GM23248 (cell line): ENCODE results near the gene TMEM130. TPM values are rescaled to one million over a fixed set of nuclear protein-coding genes. Genes with fewer than 3 reads are reported as not detected.

Experiments
- DNase-seq: peaks from one replicate; pipeline ENCODE4 v3.0.0-alpha.2; 2015
- H2AFZ ChIP-seq: fragments of 200-600 bp; sonication (generic); 2 replicates; pipeline ENCODE4 v1.6.1; 2016; ENCODE audit warnings: antibody characterized with exemption
- H3F3A ChIP-seq: fragments of 200-600 bp; sonication (generic); 2 replicates; pipeline ENCODE4 v1.6.1; 2016; ENCODE audit warnings: mild to moderate bottlenecking, antibody characterized with exemption, mixed run types; ENCODE audit not compliant: insufficient read depth
- H3K27ac ChIP-seq: fragments of 200-600 bp; sonication (generic); 2 replicates; pipeline ENCODE4 v1.5.1; 2016; ENCODE audit warnings: mild to moderate bottlenecking
- H3K27me3 ChIP-seq: fragments of 200-600 bp; sonication (generic); replicated peaks from 2 replicates; pipeline ENCODE4 v1.6.1; 2016; ENCODE audit warnings: mild to moderate bottlenecking; ENCODE audit not compliant: insufficient read depth
- H3K36me3 ChIP-seq: fragments of 200-600 bp; sonication (generic); 2 replicates; pipeline ENCODE4 v1.6.1; 2016; ENCODE audit warnings: low read depth, mild to moderate bottlenecking
- H3K4me1 ChIP-seq: fragments of 200-600 bp; sonication (generic); 2 replicates; pipeline ENCODE4 v1.6.1; 2016; ENCODE audit warnings: mild to moderate bottlenecking; ENCODE audit not compliant: insufficient read depth
- H3K4me2 ChIP-seq: fragments of 200-600 bp; sonication (generic); one replicate; pipeline ENCODE4 v1.6.1; 2016; ENCODE audit warnings: mild to moderate bottlenecking; ENCODE audit not compliant: unreplicated experiment
- H3K4me3 ChIP-seq: fragments of 200-600 bp; sonication (generic); 2 replicates; pipeline ENCODE4 v1.5.1; 2016; ENCODE audit warnings: mild to moderate bottlenecking
- H3K79me2 ChIP-seq: fragments of 200-600 bp; sonication (generic); 2 replicates; pipeline ENCODE4 v1.6.1; 2016; ENCODE audit warnings: mild to moderate bottlenecking; ENCODE audit not compliant: insufficient read depth
- H3K9ac ChIP-seq: fragments of 200-600 bp; sonication (generic); 2 replicates; pipeline ENCODE4 v1.6.1; 2016; ENCODE audit warnings: mild to moderate bottlenecking
- H3K9me2 ChIP-seq: fragments of 200-600 bp; sonication (generic); 2 replicates; pipeline ENCODE4 v1.6.1; 2016; ENCODE audit warnings: mixed run types, mild to moderate bottlenecking, moderate library complexity; ENCODE audit not compliant: insufficient read depth
- H3K9me3 ChIP-seq: fragments of 200-600 bp; sonication (generic); one replicate; pipeline ENCODE4 v1.6.1; 2017; ENCODE audit warnings: low read depth
- H4K20me1 ChIP-seq: fragments of 200-600 bp; sonication (generic); 2 replicates; pipeline ENCODE4 v1.6.0; 2016; ENCODE audit not compliant: insufficient read depth
- EZH2 ChIP-seq: fragments of 200-600 bp; sonication (generic); IDR thresholded peaks from 2 replicates; pipeline ENCODE4 v1.6.1; 2018; ENCODE audit warnings: antibody characterized with exemption, mild to moderate bottlenecking; ENCODE audit not compliant: insufficient read depth, poor library complexity, severe bottlenecking
- EZH2phosphoT487 ChIP-seq: fragments of 200-600 bp; sonication (generic); IDR thresholded peaks from 2 replicates; pipeline ENCODE4 v1.6.1; 2018; ENCODE audit warnings: antibody characterized with exemption, moderate library complexity, mild to moderate bottlenecking, low read depth; ENCODE audit not compliant: insufficient read depth
- WGBS, 2 experiments: methylation state at CpG; one replicate each; pipeline ENCODE4 v1.1.6; 2015 to 2017; ENCODE audit warnings: low lambda C conversion rate in 2 of 2, low coverage in 1 of 2; ENCODE audit errors: missing lambda C conversion rate in 2 of 2; 5-methylcytosine and 5-hydroxymethylcytosine counted together
- in situ Hi-C: fragments of 300-500 bp; cut with MboI; formaldehyde crosslinking; loops from 2 replicates; pipeline ENCODE4 v1.15.0; 2020
- polyA plus RNA-seq: library from polyadenylated mRNA; unstranded; fragments of >200 nt; fragmentation: Nextera tagmentation; extraction: Ambion mirVana; gene quantifications from 2 replicates; pipeline ENCODE4 v1.2.1, GENCODE V29; 2016
- total RNA-seq: library from RNA; depleted of rRNA; stranded (reverse); fragments of >200 nt; shearing (Covaris generic); gene quantifications from 2 replicates; pipeline ENCODE4 v1.2.3, GENCODE V29; 2014

The TMEM130 gene
- total and polyA plus RNA-seq, 2 experiments from 2014 or later, result 0.40 TPM; not detected in 1

- Histone ChIP-seq H3K27me3 (peaks cover 3% of the 10 kb centered on the region; the same call in 1 of the 2 replicates), H3K36me3 (no peaks in the 10 kb centered on the region), H4K20me1 (no peaks in the 10 kb centered on the region), H3F3A (no peaks in the 10 kb centered on the region), H3K4me3 (no peak overlapping the region), H3K27ac (no peak overlapping the region), H2AFZ (no peak overlapping the region), H3K79me2 (no peaks in the 10 kb centered on the region), H3K4me1 (no peaks in the 10 kb centered on the region; the same call in 1 of the 2 replicates), H3K9ac (no peak overlapping the region), H3K4me2 (no peak overlapping the region), H3K9me2 (no peaks in the 10 kb centered on the region), H3K9me3 (no peaks in the 10 kb centered on the region)
- no peak for DNase-seq
- in situ Hi-C loops, result no loop called here
- 77 to 79% methylated on average over 29 of the region's 29 CpGs for WGBS, 2 experiments
- TF ChIP-seq EZH2phosphoT487, result no peak
- TF ChIP-seq EZH2, result no peak
These were observed 6.9 kb downstream of the TMEM130 start for GRCh38 chr7:98862716-98863420.

GRCh38 chr7:98862203-98862602 lies 7.6 kb downstream of the TMEM130 start:
- WGBS, 2 experiments, result 51 to 65% methylated on average over 4 of the region's 4 CpGs

GRCh38 chr7:98860071-98860470 lies 9.7 kb downstream of the TMEM130 start:
- DNase-seq, result no peak
- H3K79me2 ChIP-seq, result no peaks in the 10 kb centered on the region

More at GRCh38 chr7:98862203-98862602, 7.6 kb downstream of the TMEM130 start:
- Histone ChIP-seq H3K4me1 (no peaks in the 10 kb centered on the region; the same call in 1 of the 2 replicates), H3K9ac (no peak overlapping the region), H3K9me2 (no peaks in the 10 kb centered on the region), H3K27me3 (peaks cover 3% of the 10 kb centered on the region; the same call in 1 of the 2 replicates), H3K9me3 (no peaks in the 10 kb centered on the region), H4K20me1 (no peaks in the 10 kb centered on the region), H2AFZ (no peak overlapping the region), H3F3A (no peaks in the 10 kb centered on the region), H3K27ac (no peak overlapping the region), H3K4me2 (no peak overlapping the region), H3K36me3 (no peaks in the 10 kb centered on the region), H3K79me2 (no peaks in the 10 kb centered on the region), H3K4me3 (no peak overlapping the region)
- TF ChIP-seq EZH2, result no peak
- no peak for TF ChIP-seq EZH2phosphoT487
- in situ Hi-C loops, result no loop called here
- no peak for DNase-seq

DNA sequence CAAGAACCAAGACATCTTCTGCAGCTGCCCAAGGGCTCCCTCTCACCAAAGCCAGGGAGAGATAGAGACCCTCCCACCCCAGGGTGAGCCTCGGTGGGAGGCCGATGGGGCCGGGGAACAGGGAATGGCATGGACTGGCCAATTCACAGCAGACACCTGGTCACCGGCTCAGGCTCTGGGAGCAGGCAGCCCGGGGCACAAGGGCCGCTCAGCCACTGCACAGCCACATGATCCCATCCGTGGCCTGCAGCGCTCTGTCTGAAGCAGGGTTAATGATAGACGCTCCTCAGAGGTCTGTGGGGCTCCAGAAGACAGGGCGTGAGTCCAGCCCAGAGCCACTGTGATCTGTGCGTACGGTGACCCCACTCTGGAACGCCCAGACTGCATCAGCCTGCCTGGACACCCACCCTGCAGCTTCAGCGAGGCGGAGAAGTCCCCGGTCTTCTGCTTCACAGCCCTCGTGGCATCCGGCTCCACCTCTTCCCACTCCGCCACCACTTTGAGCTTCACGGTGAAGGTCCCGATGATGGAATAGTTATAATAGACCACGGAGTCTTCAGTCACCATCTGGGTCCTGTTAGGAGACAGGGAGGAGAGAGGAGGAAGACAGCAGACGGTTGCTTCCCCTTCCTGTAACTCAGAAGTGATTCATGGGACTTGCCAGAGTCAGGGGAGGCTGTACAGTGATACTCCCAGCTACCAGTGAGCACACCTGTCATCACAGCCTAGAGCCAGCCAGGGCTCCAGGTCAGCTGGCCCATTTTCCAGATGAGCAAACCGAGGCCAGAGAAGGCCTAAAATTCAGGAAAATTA lies 14.0 kb downstream of the TMEM130 start:
- no peak overlapping the region for H3K27ac ChIP-seq
- no peaks in the 10 kb centered on the region for H3K36me3 ChIP-seq
- peaks cover 20% of the 10 kb centered on the region for H3F3A ChIP-seq
- WGBS, 2 experiments, result 66 to 70% methylated on average over 23 to 24 of the region's 24 CpGs
- H3K4me3 ChIP-seq, result no peak overlapping the region
- in situ Hi-C loops, result no loop called here
- no peak for DNase-seq
- no peak overlapping the region for H3K9ac ChIP-seq
- no peaks in the 10 kb centered on the region for H3K79me2 ChIP-seq
- TF ChIP-seq EZH2 (no peak), EZH2phosphoT487 (no peak)
- no peaks in the 10 kb centered on the region for H3K9me2 ChIP-seq
- H3K27me3 ChIP-seq, result no peaks in the 10 kb centered on the region
- H3K9me3 ChIP-seq, result no peaks in the 10 kb centered on the region
- H3K4me2 ChIP-seq, result no peak overlapping the region
- peaks cover 19% of the 10 kb centered on the region for H3K4me1 ChIP-seq
- H4K20me1 ChIP-seq, result no peaks in the 10 kb centered on the region
- H2AFZ ChIP-seq, result no peak overlapping the region

More at GRCh38 chr7:98860071-98860470, 9.7 kb downstream of the TMEM130 start:
- in situ Hi-C loops, result no loop called here
- Histone ChIP-seq H3K4me3 (no peak overlapping the region), H3K27ac (no peak overlapping the region), H3K9ac (no peak overlapping the region), H3K9me2 (no peaks in the 10 kb centered on the region), H3K4me1 (no peaks in the 10 kb centered on the region; the same call in 1 of the 2 replicates), H2AFZ (no peak overlapping the region), H4K20me1 (no peaks in the 10 kb centered on the region), H3K9me3 (no peaks in the 10 kb centered on the region), H3F3A (no peaks in the 10 kb centered on the region), H3K27me3 (peaks cover 3% of the 10 kb centered on the region; the same call in 1 of the 2 replicates), H3K4me2 (no peak overlapping the region), H3K36me3 (no peaks in the 10 kb centered on the region)
- 53 to 55% methylated on average over 10 to 12 of the region's 12 CpGs for WGBS, 2 experiments
- TF ChIP-seq EZH2 (no peak), EZH2phosphoT487 (no peak)
